Caco-2 (cell line): Measurements from ENCODE around the gene FHL1. TPM values are rescaled to one million over a fixed set of nuclear protein-coding genes. Genes with fewer than 3 reads are reported as not detected.

ENCODE experiments used
- BruUV-seq: library from RNA; stranded (reverse); fragments of 400-500 nt; replicated peaks from 2 replicates; lab custom pipeline; 2021; lab: Mats Ljungman, UMichigan
- CTCF ChIA-PET: fragments of 300-600 bp; sonication (Branson Sonifier 250); formaldehyde crosslinking; loops from one replicate; lab custom pipeline; 2022; ENCODE audit warnings: antibody characterized with exemption; lab: Charles Lee
- POLR2A ChIA-PET: fragments of 300-600 bp; sonication (Branson Sonifier 250); formaldehyde crosslinking; loops from one replicate; lab custom pipeline; 2022; ENCODE audit warnings: antibody characterized with exemption; lab: Charles Lee
- DNase-seq, 2 experiments: peaks; one replicate each; pipeline versions ENCODE4 v3.0.0 to v3.0.0-alpha.2; 2020 to 2022
- H3K27me3 ChIP-seq: replicated peaks from 2 replicates; pipeline ENCODE4 v1.6.0; 2011; ENCODE audit warnings: low read length; ENCODE audit not compliant: control insufficient read depth, insufficient read depth
- H3K36me3 ChIP-seq: 2 replicates; pipeline ENCODE4 v1.5.1; 2011; ENCODE audit warnings: low read length; ENCODE audit not compliant: control insufficient read depth, insufficient read depth
- H3K4me1 ChIP-seq: fragments of 250-450 bp; sonication (Bioruptor Pico); 2 replicates; pipeline ENCODE4 v1.5.1; 2020; ENCODE audit warnings: mild to moderate bottlenecking
- H3K4me3 ChIP-seq: 2 replicates; pipeline ENCODE4 v1.5.1; 2011; ENCODE audit warnings: low read depth, mild to moderate bottlenecking, control low read depth, low read length
- H3K9me3 ChIP-seq: fragments of 250-450 bp; sonication (Bioruptor Pico); 2 replicates; pipeline ENCODE4 v1.5.1; 2020; ENCODE audit warnings: mild to moderate bottlenecking, moderate library complexity
- H3K27ac Mint-ChIP-seq: one replicate; pipeline ENCODE4 v1.8.0; 2022; ENCODE audit warnings: mixed read lengths; ENCODE audit not compliant: unreplicated experiment
- H3K27me3 Mint-ChIP-seq: one replicate; pipeline ENCODE4 v1.8.0; 2022; ENCODE audit warnings: mixed read lengths; ENCODE audit not compliant: insufficient read depth, unreplicated experiment
- H3K36me3 Mint-ChIP-seq: one replicate; pipeline ENCODE4 v1.8.0; 2022; ENCODE audit warnings: mild to moderate bottlenecking, mixed read lengths; ENCODE audit not compliant: insufficient read depth, unreplicated experiment
- H3K4me1 Mint-ChIP-seq: one replicate; pipeline ENCODE4 v1.8.0; 2022; ENCODE audit warnings: low read depth, mixed read lengths; ENCODE audit not compliant: unreplicated experiment
- H3K4me3 Mint-ChIP-seq: one replicate; pipeline ENCODE4 v1.8.0; 2022; ENCODE audit warnings: mild to moderate bottlenecking, moderate library complexity, mixed read lengths; ENCODE audit not compliant: unreplicated experiment
- H3K9me3 Mint-ChIP-seq: one replicate; pipeline ENCODE4 v1.8.0; 2022; ENCODE audit warnings: mixed read lengths; ENCODE audit not compliant: unreplicated experiment
- CTCF ChIP-seq, 2 experiments: fragments of 200-600 bp in 1 of 2; IDR thresholded peaks; 1 replicate in 1 of 2; 2 replicates in 1 of 2; pipeline versions ENCODE4 v1.5.1 to v1.8.0; 2011 to 2022; ENCODE audit warnings: antibody characterized with exemption in 1 of 2, control low read depth in 1 of 2, inconsistent platforms in 1 of 2, low read depth in 1 of 2, low read length in 1 of 2, mild to moderate bottlenecking in 1 of 2, moderate library complexity in 1 of 2; ENCODE audit not compliant: insufficient read depth in 1 of 2, severe bottlenecking in 1 of 2, unreplicated experiment in 1 of 2
- intact Hi-C: fragments of 100-400 bp; cut with micrococcal nuclease; formaldehyde crosslinking; loops from one replicate; pipeline ENCODE4 v1.10.0; 2022; ENCODE audit not compliant: unreplicated experiment
- total RNA-seq: library from RNA; stranded (reverse); gene quantifications from 2 replicates; pipeline ENCODE4 v1.2.3, GENCODE V29; 2022

The FHL1 gene
- total RNA-seq, 1 experiment from 2014 or later = 0.16 TPM

DNA sequence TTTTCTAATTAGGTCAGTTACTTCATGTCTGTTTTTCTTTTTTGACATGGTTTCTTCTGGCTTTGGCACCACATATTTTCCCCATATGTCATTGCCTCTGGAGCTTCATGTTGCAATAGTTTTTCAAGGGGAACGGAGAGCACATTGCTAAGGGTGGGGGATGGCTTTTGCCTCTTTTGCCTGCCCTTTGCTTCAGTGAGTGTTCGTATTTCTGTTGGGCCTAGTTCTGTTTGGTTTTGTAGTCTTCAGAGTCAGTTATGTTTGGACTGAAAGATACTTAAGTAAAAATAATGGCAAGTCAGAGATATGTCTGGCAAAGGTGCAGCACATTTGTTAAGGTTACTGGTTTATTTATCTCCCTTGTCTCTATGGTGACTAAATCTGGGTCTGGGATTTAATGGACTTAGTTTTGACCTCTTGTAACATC is 29.1 kb downstream of the FHL1 start:
- intact Hi-C loops = no loop called here
- H3K4me1 Mint-ChIP-seq = no peaks in the 10 kb centered on the region
- TF ChIP-seq CTCF (IDR thresholded peaks at IDR 0.05; ENCODE audit: insufficient read depth in 1 of 2, low read depth in 1 of 2, low read length in 1 of 2, severe bottlenecking in 1 of 2, unreplicated experiment in 1 of 2) = no peak
- no peak overlapping the region for H3K27ac Mint-ChIP-seq
- Histone ChIP-seq H3K4me3 (no peak overlapping the region), H3K4me1 (no peaks in the 10 kb centered on the region), H3K9me3 (no peaks in the 10 kb centered on the region), H3K36me3 (no peaks in the 10 kb centered on the region), H3K27me3 (no peaks in the 10 kb centered on the region)
- H3K4me3 Mint-ChIP-seq = no peak overlapping the region
- no peaks in the 10 kb centered on the region for H3K27me3 Mint-ChIP-seq
- no peak for DNase-seq
- CTCF ChIA-PET = no interaction called here
- no peaks in the 10 kb centered on the region for H3K9me3 Mint-ChIP-seq
- BruUV-seq = no TSS peak
- POLR2A ChIA-PET = no interaction called here
- no peaks in the 10 kb centered on the region for H3K36me3 Mint-ChIP-seq

GRCh38 chrX:136179133-136179532 is 31.8 kb downstream of the FHL1 start:
- POLR2A ChIA-PET = no interaction called here
- H3K27ac Mint-ChIP-seq = no peak overlapping the region
- no peak for TF ChIP-seq CTCF (IDR thresholded peaks at IDR 0.05; ENCODE audit: insufficient read depth in 1 of 2, low read depth in 1 of 2, low read length in 1 of 2, severe bottlenecking in 1 of 2, unreplicated experiment in 1 of 2)
- Histone ChIP-seq H3K36me3 (no peaks in the 10 kb centered on the region), H3K27me3 (no peaks in the 10 kb centered on the region), H3K4me3 (no peak overlapping the region), H3K4me1 (no peaks in the 10 kb centered on the region), H3K9me3 (no peaks in the 10 kb centered on the region)
- BruUV-seq = no TSS peak
- no peaks in the 10 kb centered on the region for H3K27me3 Mint-ChIP-seq
- no peak overlapping the region for H3K4me3 Mint-ChIP-seq
- H3K4me1 Mint-ChIP-seq = no peaks in the 10 kb centered on the region
- intact Hi-C loops = no loop called here
- CTCF ChIA-PET = no interaction called here
- H3K9me3 Mint-ChIP-seq = no peaks in the 10 kb centered on the region
- DNase-seq = no peak
- no peaks in the 10 kb centered on the region for H3K36me3 Mint-ChIP-seq

DNA sequence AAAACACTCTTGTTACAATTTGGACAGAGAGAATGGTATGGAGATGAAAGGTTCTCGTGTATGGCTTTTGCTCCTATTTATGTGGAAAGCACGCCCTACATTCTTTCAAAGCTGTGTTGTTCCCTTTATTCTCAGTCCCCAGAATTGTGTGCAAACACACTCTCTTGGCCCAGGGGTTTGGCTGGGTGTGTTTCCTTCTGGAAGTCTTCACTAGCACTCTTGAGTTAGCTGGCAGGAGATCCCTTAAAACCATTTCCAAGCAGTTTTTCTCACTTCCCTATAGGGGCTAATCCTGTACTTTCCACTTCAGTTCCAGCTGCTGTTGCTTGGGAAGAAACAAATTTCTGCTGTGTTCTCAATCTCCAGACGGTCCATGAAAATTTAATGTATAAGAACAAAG is 35.1 kb downstream of the FHL1 start:
- intact Hi-C loops = no loop called here
- Histone ChIP-seq H3K4me1 (no peaks in the 10 kb centered on the region), H3K36me3 (no peaks in the 10 kb centered on the region), H3K4me3 (no peak overlapping the region), H3K9me3 (no peaks in the 10 kb centered on the region), H3K27me3 (no peaks in the 10 kb centered on the region)
- Mint-ChIP-seq H3K9me3 (no peaks in the 10 kb centered on the region), H3K4me3 (no peak overlapping the region), H3K27me3 (no peaks in the 10 kb centered on the region), H3K4me1 (no peaks in the 10 kb centered on the region), H3K36me3 (no peaks in the 10 kb centered on the region), H3K27ac (no peak overlapping the region)
- POLR2A ChIA-PET = no interaction called here
- TF ChIP-seq CTCF (IDR thresholded peaks at IDR 0.05; ENCODE audit: insufficient read depth in 1 of 2, low read depth in 1 of 2, low read length in 1 of 2, severe bottlenecking in 1 of 2, unreplicated experiment in 1 of 2) = no peak
- BruUV-seq = no TSS peak
- CTCF ChIA-PET = no interaction called here
- no peak for DNase-seq
